OCI-LY7 (cell line): ENCODE data around the gene NNAT. TPM values are rescaled to one million over a fixed set of nuclear protein-coding genes. Genes with fewer than 3 reads are reported as not detected.

Experiments
- BruUV-seq: library from RNA; stranded (reverse); fragments of 400-500 nt; replicated peaks from 2 replicates; lab custom pipeline; 2021; lab: Mats Ljungman, UMichigan
- CTCF ChIA-PET: fragments of 300-600 bp; sonication (Branson Sonifier 250); formaldehyde crosslinking; loops from one replicate; lab custom pipeline; 2022; ENCODE audit warnings: antibody characterized with exemption; ENCODE audit not compliant: unreplicated experiment; lab: Charles Lee
- POLR2A ChIA-PET: fragments of 300-600 bp; sonication (Branson Sonifier 250); formaldehyde crosslinking; loops from one replicate; lab custom pipeline; 2022; ENCODE audit warnings: antibody characterized with exemption; lab: Charles Lee
- DNase-seq: peaks from one replicate; pipeline ENCODE4 v3.0.0-alpha.2; 2015; ENCODE audit warnings: low spot score
- H2AFZ ChIP-seq: fragments of 200-600 bp; sonication (generic), shearing (Covaris generic); 2 replicates; pipeline ENCODE4 v1.6.1; 2014; ENCODE audit warnings: mild to moderate bottlenecking, antibody characterized with exemption, low read length, moderate library complexity
- H3K27ac ChIP-seq: fragments of 200-600 bp; sonication (generic); 2 replicates; pipeline ENCODE4 v1.5.1; 2014; ENCODE audit warnings: mixed run types, low read depth, mild to moderate bottlenecking, moderate library complexity, low read length, inconsistent platforms; ENCODE audit not compliant: poor library complexity, severe bottlenecking
- H3K36me3 ChIP-seq: fragments of 200-600 bp; sonication (generic); 2 replicates; pipeline ENCODE4 v1.6.1; 2014; ENCODE audit warnings: mild to moderate bottlenecking, antibody characterized with exemption, low read length, moderate library complexity, mixed read lengths; ENCODE audit not compliant: insufficient read depth
- H3K4me1 ChIP-seq: fragments of 200-600 bp; sonication (generic); 2 replicates; pipeline ENCODE4 v1.5.1; 2014; ENCODE audit warnings: mild to moderate bottlenecking, low read length; ENCODE audit not compliant: insufficient read depth, poor library complexity, severe bottlenecking
- H3K4me2 ChIP-seq: fragments of 200-600 bp; sonication (generic); 2 replicates; pipeline ENCODE4 v1.6.1; 2014; ENCODE audit warnings: mild to moderate bottlenecking, low read length
- H3K4me3 ChIP-seq: fragments of 200-600 bp; sonication (generic); 2 replicates; pipeline ENCODE4 v1.5.1; 2014; ENCODE audit warnings: mild to moderate bottlenecking, low read depth, low read length; ENCODE audit not compliant: poor library complexity, severe bottlenecking
- H3K79me2 ChIP-seq: fragments of 200-600 bp; sonication (generic); 2 replicates; pipeline ENCODE4 v1.6.1; 2016; ENCODE audit warnings: low read depth, mild to moderate bottlenecking, low read length, moderate library complexity, mixed read lengths; ENCODE audit not compliant: insufficient read depth
- H3K9me2 ChIP-seq: fragments of 200-600 bp; sonication (generic); 2 replicates; pipeline ENCODE4 v1.6.1; 2016; ENCODE audit warnings: mild to moderate bottlenecking, low read length, mixed read lengths; ENCODE audit not compliant: insufficient read depth
- H3K9me3 ChIP-seq: fragments of 200-600 bp; sonication (generic); 2 replicates; pipeline ENCODE4 v1.6.1; 2014; ENCODE audit warnings: mild to moderate bottlenecking, mixed run types, low read length, mixed read lengths
- H4K20me1 ChIP-seq: fragments of 200-600 bp; sonication (generic); 2 replicates; pipeline ENCODE4 v1.6.1; 2014; ENCODE audit warnings: mild to moderate bottlenecking, antibody characterized with exemption, low read length, moderate library complexity, mixed read lengths; ENCODE audit not compliant: insufficient read depth
- EZH2phosphoT487 ChIP-seq: fragments of 200-600 bp; sonication (generic); IDR thresholded peaks from 2 replicates; pipeline ENCODE4 v1.6.1; 2018; ENCODE audit warnings: low read depth, borderline replicate concordance, mild to moderate bottlenecking, mixed run types, antibody characterized with exemption, low read length, moderate library complexity, mixed read lengths
- intact Hi-C: fragments of 100-400 bp; cut with micrococcal nuclease; formaldehyde crosslinking; loops from one replicate; pipeline ENCODE4 v1.10.0; 2022; ENCODE audit not compliant: unreplicated experiment
- total RNA-seq, 2 experiments: library from RNA; depleted of rRNA in 1 of 2; stranded (reverse); fragments of >200 nt in 1 of 2; shearing (Covaris generic) in 1 of 2; gene quantifications; 2 replicates each; pipeline ENCODE4 v1.2.3, GENCODE V29; 2014 to 2022
- TF ChIP-seq, protein P1 (sequence below): fragments of 200-600 bp; sonication (generic); conservative IDR thresholded peaks from 2 replicates; pipeline ENCODE4 v1.5.1; 2014; ENCODE audit warnings: mild to moderate bottlenecking, antibody characterized with exemption, low read length, moderate library complexity, mixed read lengths

Gene NNAT
- total RNA-seq, 2 experiments from 2014 or later: not detected

GRCh38 chr20:37560629-37561028 is 39.6 kb downstream of the NNAT start:
- intact Hi-C loops: loop anchor here (5.0 kb wide), 1 partner anchor 662 kb away; no protein-coding TSS in a partner anchor
- CTCF ChIA-PET: no interaction called here
- H3K4me3 ChIP-seq: no peak overlapping the region

GRCh38 chr20:37562695-37563480 is 41.8 kb downstream of the NNAT start:
- no peak overlapping the region for H3K27ac ChIP-seq
- CTCF ChIA-PET: no interaction called here
- H4K20me1 ChIP-seq: no peaks in the 10 kb centered on the region
- no peaks in the 10 kb centered on the region for H3K79me2 ChIP-seq
- no TSS peak for BruUV-seq
- no peak overlapping the region for H3K4me2 ChIP-seq
- no peak overlapping the region for H2AFZ ChIP-seq
- no peak overlapping the region for H3K4me3 ChIP-seq
- POLR2A ChIA-PET: no interaction called here
- H3K9me2 ChIP-seq: no peaks in the 10 kb centered on the region
- no peaks in the 10 kb centered on the region for H3K9me3 ChIP-seq
- intact Hi-C loops: loop anchor here (5.0 kb wide), 1 partner anchor 659 kb away; no protein-coding TSS in a partner anchor
- no peaks in the 10 kb centered on the region for H3K36me3 ChIP-seq
- DNase-seq: no peak
- TF ChIP-seq, protein P1, sequence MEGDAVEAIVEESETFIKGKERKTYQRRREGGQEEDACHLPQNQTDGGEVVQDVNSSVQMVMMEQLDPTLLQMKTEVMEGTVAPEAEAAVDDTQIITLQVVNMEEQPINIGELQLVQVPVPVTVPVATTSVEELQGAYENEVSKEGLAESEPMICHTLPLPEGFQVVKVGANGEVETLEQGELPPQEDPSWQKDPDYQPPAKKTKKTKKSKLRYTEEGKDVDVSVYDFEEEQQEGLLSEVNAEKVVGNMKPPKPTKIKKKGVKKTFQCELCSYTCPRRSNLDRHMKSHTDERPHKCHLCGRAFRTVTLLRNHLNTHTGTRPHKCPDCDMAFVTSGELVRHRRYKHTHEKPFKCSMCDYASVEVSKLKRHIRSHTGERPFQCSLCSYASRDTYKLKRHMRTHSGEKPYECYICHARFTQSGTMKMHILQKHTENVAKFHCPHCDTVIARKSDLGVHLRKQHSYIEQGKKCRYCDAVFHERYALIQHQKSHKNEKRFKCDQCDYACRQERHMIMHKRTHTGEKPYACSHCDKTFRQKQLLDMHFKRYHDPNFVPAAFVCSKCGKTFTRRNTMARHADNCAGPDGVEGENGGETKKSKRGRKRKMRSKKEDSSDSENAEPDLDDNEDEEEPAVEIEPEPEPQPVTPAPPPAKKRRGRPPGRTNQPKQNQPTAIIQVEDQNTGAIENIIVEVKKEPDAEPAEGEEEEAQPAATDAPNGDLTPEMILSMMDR: no peak
- TF ChIP-seq EZH2phosphoT487: no peak
- H3K4me1 ChIP-seq: peaks cover 3% of the 10 kb centered on the region

More at GRCh38 chr20:37560629-37561028, 39.6 kb downstream of the NNAT start:
- no peak for DNase-seq
- H3K79me2 ChIP-seq: no peaks in the 10 kb centered on the region
- no peaks in the 10 kb centered on the region for H4K20me1 ChIP-seq
- no peaks in the 10 kb centered on the region for H3K36me3 ChIP-seq
- POLR2A ChIA-PET: no interaction called here
- TF ChIP-seq, protein P1: no peak
- no peak for TF ChIP-seq EZH2phosphoT487
- BruUV-seq: no TSS peak
- no peaks in the 10 kb centered on the region for H3K9me3 ChIP-seq
- no peaks in the 10 kb centered on the region for H3K4me1 ChIP-seq
- no peak overlapping the region for H2AFZ ChIP-seq
- H3K4me2 ChIP-seq: no peak overlapping the region
- no peak overlapping the region for H3K27ac ChIP-seq
- no peaks in the 10 kb centered on the region for H3K9me2 ChIP-seq

GRCh38 chr20:37564016-37564387 is 43.0 kb downstream of the NNAT start:
- ChIA-PET CTCF (no interaction called here), POLR2A (interaction anchor here (0.7 kb wide), 1 partner anchor 77 kb away, joined by 3 read pairs; no protein-coding TSS in a partner anchor)
- no peaks in the 10 kb centered on the region for H3K79me2 ChIP-seq
- no peaks in the 10 kb centered on the region for H3K9me2 ChIP-seq
- no peak overlapping the region for H3K27ac ChIP-seq
- no peak for TF ChIP-seq EZH2phosphoT487
- TF ChIP-seq, protein P1: no peak
- H3K4me3 ChIP-seq: no peak overlapping the region
- H3K4me1 ChIP-seq: peaks cover 4% of the 10 kb centered on the region
- no TSS peak for BruUV-seq
- no peaks in the 10 kb centered on the region for H4K20me1 ChIP-seq
- H3K4me2 ChIP-seq: no peak overlapping the region; the same call in 1 of the 2 replicates
- intact Hi-C loops: loop anchor here (2.0 to 5.0 kb wide), 2 partner anchors 429 to 658 kb away; no protein-coding TSS in a partner anchor
- H2AFZ ChIP-seq: no peak overlapping the region
- H3K36me3 ChIP-seq: no peaks in the 10 kb centered on the region
- no peak for DNase-seq
- no peaks in the 10 kb centered on the region for H3K9me3 ChIP-seq
